Caco-2 (cell line): ENCODE results near the gene PRTN3. TPM values are rescaled to one million over a fixed set of nuclear protein-coding genes. Genes with fewer than 3 reads are reported as not detected.
A peak's percentile ranks its signal among the peaks of the same experiment; 100 is the strongest.
"Not testable (repeated sequence)": the region's sequence is repeated elsewhere in the genome, so short reads cannot be mapped to it uniquely, and the experiment has no call there.

ENCODE experiments used
- BruUV-seq: library from RNA; stranded (reverse); fragments of 400-500 nt; replicated peaks from 2 replicates; lab custom pipeline; 2021; lab: Mats Ljungman, UMichigan
- CTCF ChIA-PET: fragments of 300-600 bp; sonication (Branson Sonifier 250); formaldehyde crosslinking; loops from one replicate; lab custom pipeline; 2022; ENCODE audit warnings: antibody characterized with exemption; lab: Charles Lee
- POLR2A ChIA-PET: fragments of 300-600 bp; sonication (Branson Sonifier 250); formaldehyde crosslinking; loops from one replicate; lab custom pipeline; 2022; ENCODE audit warnings: antibody characterized with exemption; lab: Charles Lee
- DNase-seq, 2 experiments: peaks; one replicate each; pipeline versions ENCODE4 v3.0.0 to v3.0.0-alpha.2; 2020 to 2022
- H3K27me3 ChIP-seq: replicated peaks from 2 replicates; pipeline ENCODE4 v1.6.0; 2011; ENCODE audit warnings: low read length; ENCODE audit not compliant: control insufficient read depth, insufficient read depth
- H3K36me3 ChIP-seq: 2 replicates; pipeline ENCODE4 v1.5.1; 2011; ENCODE audit warnings: low read length; ENCODE audit not compliant: control insufficient read depth, insufficient read depth
- H3K4me1 ChIP-seq: fragments of 250-450 bp; sonication (Bioruptor Pico); 2 replicates; pipeline ENCODE4 v1.5.1; 2020; ENCODE audit warnings: mild to moderate bottlenecking
- H3K4me3 ChIP-seq: 2 replicates; pipeline ENCODE4 v1.5.1; 2011; ENCODE audit warnings: low read depth, mild to moderate bottlenecking, control low read depth, low read length
- H3K9me3 ChIP-seq: fragments of 250-450 bp; sonication (Bioruptor Pico); 2 replicates; pipeline ENCODE4 v1.5.1; 2020; ENCODE audit warnings: mild to moderate bottlenecking, moderate library complexity
- H3K27ac Mint-ChIP-seq: one replicate; pipeline ENCODE4 v1.8.0; 2022; ENCODE audit warnings: mixed read lengths; ENCODE audit not compliant: unreplicated experiment
- H3K27me3 Mint-ChIP-seq: one replicate; pipeline ENCODE4 v1.8.0; 2022; ENCODE audit warnings: mixed read lengths; ENCODE audit not compliant: insufficient read depth, unreplicated experiment
- H3K36me3 Mint-ChIP-seq: one replicate; pipeline ENCODE4 v1.8.0; 2022; ENCODE audit warnings: mild to moderate bottlenecking, mixed read lengths; ENCODE audit not compliant: insufficient read depth, unreplicated experiment
- H3K4me1 Mint-ChIP-seq: one replicate; pipeline ENCODE4 v1.8.0; 2022; ENCODE audit warnings: low read depth, mixed read lengths; ENCODE audit not compliant: unreplicated experiment
- H3K4me3 Mint-ChIP-seq: one replicate; pipeline ENCODE4 v1.8.0; 2022; ENCODE audit warnings: mild to moderate bottlenecking, moderate library complexity, mixed read lengths; ENCODE audit not compliant: unreplicated experiment
- H3K9me3 Mint-ChIP-seq: one replicate; pipeline ENCODE4 v1.8.0; 2022; ENCODE audit warnings: mixed read lengths; ENCODE audit not compliant: unreplicated experiment
- CTCF ChIP-seq, 2 experiments: fragments of 200-600 bp in 1 of 2; IDR thresholded peaks; 1 replicate in 1 of 2; 2 replicates in 1 of 2; pipeline versions ENCODE4 v1.5.1 to v1.8.0; 2011 to 2022; ENCODE audit warnings: antibody characterized with exemption in 1 of 2, control low read depth in 1 of 2, inconsistent platforms in 1 of 2, low read depth in 1 of 2, low read length in 1 of 2, mild to moderate bottlenecking in 1 of 2, moderate library complexity in 1 of 2; ENCODE audit not compliant: insufficient read depth in 1 of 2, severe bottlenecking in 1 of 2, unreplicated experiment in 1 of 2
- intact Hi-C: fragments of 100-400 bp; cut with micrococcal nuclease; formaldehyde crosslinking; loops from one replicate; pipeline ENCODE4 v1.10.0; 2022; ENCODE audit not compliant: unreplicated experiment
- total RNA-seq: library from RNA; stranded (reverse); gene quantifications from 2 replicates; pipeline ENCODE4 v1.2.3, GENCODE V29; 2022

PRTN3 gene
- total RNA-seq, 1 experiment from 2014 or later = 0.29 TPM

DNA sequence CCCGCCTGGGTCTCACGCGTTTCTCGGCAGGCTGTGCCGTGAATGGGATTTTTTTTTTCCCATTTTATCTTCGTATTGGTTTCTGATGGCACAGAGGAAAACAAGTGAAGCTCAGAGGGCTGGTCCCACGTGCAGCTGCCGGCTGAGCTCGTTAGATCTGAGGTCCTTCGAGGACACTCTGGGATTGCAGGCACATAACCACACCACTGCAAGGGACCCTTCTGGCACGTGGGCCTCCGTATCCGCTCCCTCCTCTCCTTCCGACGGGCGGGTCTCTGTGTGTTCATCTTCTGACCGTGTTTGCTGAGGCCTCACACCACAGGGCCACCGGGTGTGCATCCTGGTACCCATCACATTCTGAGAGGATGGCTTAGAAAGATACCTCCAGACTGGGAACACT, 35.3 kb downstream of the PRTN3 start:
- ChIA-PET POLR2A (no interaction called here), CTCF (no interaction called here)
- no peaks in the 10 kb centered on the region for H3K27me3 ChIP-seq
- no peaks in the 10 kb centered on the region for H3K4me1 ChIP-seq
- no peaks in the 10 kb centered on the region for H3K9me3 ChIP-seq
- H3K36me3 ChIP-seq = peaks cover 1% of the 10 kb centered on the region
- intact Hi-C loops = no loop called here
- BruUV-seq = no TSS peak
- H3K36me3 Mint-ChIP-seq = peaks cover 53% of the 10 kb centered on the region
- no peaks in the 10 kb centered on the region for H3K4me1 Mint-ChIP-seq
- H3K4me3 ChIP-seq = no peak overlapping the region
- H3K27ac Mint-ChIP-seq = no peak overlapping the region
- no peak for TF ChIP-seq CTCF (IDR thresholded peaks at IDR 0.05; ENCODE audit: insufficient read depth in 1 of 2, low read depth in 1 of 2, low read length in 1 of 2, severe bottlenecking in 1 of 2, unreplicated experiment in 1 of 2)
- no peak for DNase-seq
- no peak overlapping the region for H3K4me3 Mint-ChIP-seq
- H3K9me3 Mint-ChIP-seq = no peaks in the 10 kb centered on the region
- no peaks in the 10 kb centered on the region for H3K27me3 Mint-ChIP-seq

DNA sequence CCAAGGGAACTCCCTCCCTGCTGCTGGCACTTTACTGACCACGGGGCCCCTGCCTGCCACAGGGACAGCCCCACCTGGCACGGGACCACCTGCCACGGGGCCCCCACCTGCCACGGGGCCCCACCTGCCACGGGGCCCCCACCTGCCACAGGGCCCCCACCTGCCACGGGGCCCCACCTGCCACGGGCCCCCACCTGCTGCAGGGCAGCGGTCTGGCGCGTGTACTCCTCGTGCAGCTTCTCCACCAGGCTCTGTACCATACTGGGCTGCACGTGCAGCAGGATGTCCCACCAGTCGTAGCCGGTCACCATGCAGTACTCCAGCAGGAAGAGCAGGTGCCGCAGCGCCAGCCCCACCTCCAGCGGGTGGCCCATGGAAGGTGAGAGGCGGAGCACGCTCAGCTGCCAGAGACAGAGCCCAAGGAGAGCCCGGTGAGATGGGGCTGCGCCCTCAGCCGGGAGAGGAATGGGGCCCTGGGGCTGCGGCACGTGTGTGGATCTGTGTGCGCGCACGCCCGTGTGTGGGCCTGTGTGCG, 36.0 kb downstream of the PRTN3 start:
- Mint-ChIP-seq H3K36me3 (peaks cover 53% of the 10 kb centered on the region), H3K9me3 (no peaks in the 10 kb centered on the region), H3K4me3 (no peak overlapping the region), H3K4me1 (no peaks in the 10 kb centered on the region), H3K27ac (no peak overlapping the region), H3K27me3 (no peaks in the 10 kb centered on the region)
- H3K9me3 ChIP-seq = no peaks in the 10 kb centered on the region
- H3K27me3 ChIP-seq = no peaks in the 10 kb centered on the region
- BruUV-seq = no TSS peak
- intact Hi-C loops = no loop called here
- TF ChIP-seq CTCF (IDR thresholded peaks at IDR 0.05; ENCODE audit: insufficient read depth in 1 of 2, low read depth in 1 of 2, low read length in 1 of 2, severe bottlenecking in 1 of 2, unreplicated experiment in 1 of 2) = no peak
- H3K36me3 ChIP-seq = peaks cover 1% of the 10 kb centered on the region; the same call in 1 of the 2 replicates
- ChIA-PET POLR2A (no interaction called here), CTCF (no interaction called here)
- H3K4me1 ChIP-seq = no peaks in the 10 kb centered on the region
- DNase-seq = no peak
- no peak overlapping the region for H3K4me3 ChIP-seq

GRCh38 chr19:877992-878660, 37.3 kb downstream of the PRTN3 start:
- H3K9me3 ChIP-seq, intact Hi-C loops, CTCF ChIA-PET, H3K27me3 Mint-ChIP-seq, H3K4me3 ChIP-seq, H3K4me1 ChIP-seq, H3K4me1 Mint-ChIP-seq, H3K4me3 Mint-ChIP-seq, H3K27ac Mint-ChIP-seq, H3K27me3 ChIP-seq, H3K9me3 Mint-ChIP-seq, POLR2A ChIA-PET, H3K36me3 ChIP-seq, BruUV-seq, DNase-seq: not testable (repeated sequence)
- peaks cover 48% of the 10 kb centered on the region for H3K36me3 Mint-ChIP-seq

GRCh38 chr19:878751-879561, 38.2 kb downstream of the PRTN3 start:
- H3K9me3 ChIP-seq, H3K9me3 Mint-ChIP-seq, intact Hi-C loops, H3K27me3 ChIP-seq, H3K4me1 ChIP-seq, H3K4me1 Mint-ChIP-seq, H3K4me3 Mint-ChIP-seq, BruUV-seq, DNase-seq, H3K36me3 ChIP-seq, H3K4me3 ChIP-seq, POLR2A ChIA-PET, H3K27me3 Mint-ChIP-seq: not testable (repeated sequence)
- CTCF ChIA-PET = interaction anchor here (0.7 to 1.0 kb wide), 2 partner anchors 103 to 106 kb away, joined by 3 to 4 read pairs; no protein-coding TSS in a partner anchor
- H3K27ac Mint-ChIP-seq = peak overlapping the region; percentile 39
- H3K36me3 Mint-ChIP-seq = peaks cover 49% of the 10 kb centered on the region
